Retina (tissue), 1 donor: Measurements from ENCODE around the gene TOE1.
A peak's percentile ranks its signal among the peaks of the same experiment; 100 is the strongest.

ENCODE experiments used
- DNase-seq: peaks from one replicate; pipeline ENCODE4 v3.0.0-alpha.2; 2016

Gene TOE1

DNA sequence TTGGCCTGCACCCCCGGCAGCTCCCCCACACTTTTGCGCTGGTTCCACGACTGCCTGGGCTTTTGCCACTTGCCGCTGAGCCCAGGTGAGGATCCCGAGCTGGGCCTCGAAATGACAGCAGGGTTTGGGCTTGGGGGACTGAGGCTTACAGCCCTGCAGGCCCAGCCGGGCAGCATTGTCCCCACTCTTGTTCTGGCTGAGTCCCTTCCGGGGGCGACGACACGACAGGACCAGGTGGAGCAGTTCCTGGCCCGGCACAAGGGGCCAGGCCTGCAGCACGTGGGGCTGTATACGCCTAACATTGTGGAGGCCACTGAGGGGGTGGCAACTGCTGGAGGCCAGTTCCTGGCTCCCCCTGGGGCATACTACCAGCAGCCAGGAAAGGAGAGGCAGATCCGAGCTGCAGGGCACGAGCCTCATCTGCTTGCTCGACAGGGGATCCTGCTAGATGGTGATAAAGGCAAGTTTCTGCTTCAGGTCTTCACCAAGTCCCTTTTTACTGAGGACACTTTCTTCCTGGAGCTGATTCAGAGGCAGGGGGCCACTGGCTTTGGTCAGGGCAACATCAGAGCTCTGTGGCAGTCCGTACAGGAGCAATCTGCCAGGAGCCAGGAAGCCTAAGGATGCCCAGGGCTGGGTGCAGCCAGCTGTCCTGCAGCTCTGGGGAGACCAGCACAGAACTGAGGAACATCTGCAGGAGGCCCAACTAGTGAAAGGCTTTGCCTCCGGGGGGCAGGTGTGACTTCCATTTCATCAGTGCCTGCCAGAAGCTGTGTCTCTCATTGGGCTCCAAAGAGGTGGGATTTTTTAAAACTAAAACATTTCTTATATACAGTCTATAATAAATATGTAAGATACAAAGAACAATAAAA is 12.1 kb upstream of the TOE1 start:
- no peak for DNase-seq

DNA sequence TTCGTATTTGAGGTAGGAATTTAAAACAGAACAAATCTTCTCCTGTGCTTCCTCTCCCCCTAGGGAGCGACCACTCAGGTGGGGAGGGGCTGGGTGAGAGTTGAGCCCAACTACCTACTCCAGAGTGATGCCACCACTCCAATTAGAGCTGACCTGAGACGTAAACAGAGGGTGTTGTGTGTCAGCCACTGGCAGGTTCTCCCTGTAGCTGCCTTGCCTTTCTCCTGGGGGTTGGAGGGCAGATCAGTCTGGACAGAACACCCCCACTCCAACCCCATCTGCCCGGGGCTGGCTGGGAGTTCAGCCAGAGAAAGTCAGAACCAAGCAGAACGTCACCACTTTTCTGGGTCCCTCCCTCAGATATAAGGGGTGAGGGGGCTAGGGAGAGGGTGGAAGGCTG is 11.3 kb upstream of the TOE1 start:
- no peak for DNase-seq

DNA sequence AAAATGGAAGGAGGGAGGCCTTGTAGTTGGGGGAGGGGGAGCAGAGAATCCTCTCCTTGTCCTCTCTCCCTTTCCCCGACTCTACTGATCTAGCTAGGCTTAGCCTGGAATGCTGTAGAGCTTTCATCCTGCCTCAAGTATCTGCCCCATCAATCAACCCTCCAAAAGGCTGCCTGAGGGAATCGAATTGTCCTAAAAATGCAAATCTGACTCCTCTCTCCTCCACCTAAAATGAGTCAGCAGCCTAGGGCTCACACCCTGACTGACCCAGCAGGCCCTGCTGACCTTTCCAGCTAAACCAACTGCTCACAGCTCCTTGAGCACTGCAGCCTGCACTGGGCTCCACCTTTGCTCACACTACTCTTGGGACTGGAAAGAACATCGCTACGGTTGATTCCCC is 10.5 kb upstream of the TOE1 start:
- no peak for DNase-seq

DNA sequence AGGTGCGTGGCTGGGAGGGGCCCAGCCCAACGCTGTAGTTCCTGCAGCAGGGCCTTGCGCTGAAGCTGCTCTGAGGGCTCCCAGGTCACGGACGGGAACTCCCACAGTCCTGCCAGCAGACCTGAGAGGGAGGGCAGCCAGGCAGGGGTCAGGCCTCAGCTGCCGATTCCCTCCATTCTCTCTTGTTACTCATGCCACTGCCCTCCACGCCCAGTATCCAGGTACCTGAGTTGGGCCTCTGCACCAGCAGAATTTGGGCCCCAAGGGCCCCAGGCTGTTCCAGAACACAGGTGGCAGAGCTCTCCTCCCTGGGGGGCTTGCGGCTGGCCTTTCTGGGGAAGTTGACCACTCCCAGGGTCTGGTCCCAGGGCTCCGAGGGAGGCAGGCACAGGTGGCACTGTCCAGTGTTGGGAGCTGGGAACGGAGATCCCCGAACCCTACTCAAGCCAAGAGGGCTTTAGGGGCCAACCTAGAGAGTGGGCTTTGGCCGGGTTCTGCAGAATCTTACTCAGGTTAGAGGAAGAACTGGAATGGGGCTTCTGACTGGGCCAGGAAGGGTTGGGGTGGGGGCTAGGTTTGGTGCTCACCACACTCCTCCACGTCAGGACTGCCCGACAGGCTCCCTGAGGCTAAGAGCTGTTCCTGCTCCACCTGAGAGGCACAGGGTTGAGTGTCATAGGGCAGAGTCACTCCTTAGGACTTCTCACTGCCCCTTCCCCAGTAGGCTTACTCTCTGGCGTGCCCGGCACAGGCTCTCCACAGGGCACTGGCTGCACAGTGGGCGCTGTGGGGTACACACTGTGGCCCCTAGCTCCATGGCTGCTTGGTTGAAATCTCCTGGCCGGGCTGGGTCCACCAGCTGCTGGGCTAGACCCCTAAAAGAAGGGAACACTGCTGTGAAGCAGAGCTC is 8.3 kb upstream of the TOE1 start:
- DNase-seq = no peak

DNA sequence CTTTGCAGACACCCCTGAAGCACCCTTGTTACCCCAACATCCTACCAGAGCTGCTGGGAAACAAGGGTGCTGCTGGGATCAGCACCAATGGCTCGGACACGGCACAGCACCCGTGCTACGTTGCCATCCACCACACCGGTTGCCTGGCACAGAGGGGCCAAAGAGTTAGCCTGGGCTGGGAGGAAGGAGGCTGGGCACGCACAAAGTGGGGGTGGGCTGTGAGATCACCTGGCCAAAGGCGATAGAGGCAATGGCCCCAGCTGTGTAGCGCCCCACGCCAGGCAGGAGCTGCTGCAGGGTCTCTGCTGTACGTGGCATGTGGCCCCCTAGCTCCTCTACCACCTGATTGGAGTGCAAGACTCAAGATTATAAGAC is 7.6 kb upstream of the TOE1 start:
- no peak for DNase-seq

DNA sequence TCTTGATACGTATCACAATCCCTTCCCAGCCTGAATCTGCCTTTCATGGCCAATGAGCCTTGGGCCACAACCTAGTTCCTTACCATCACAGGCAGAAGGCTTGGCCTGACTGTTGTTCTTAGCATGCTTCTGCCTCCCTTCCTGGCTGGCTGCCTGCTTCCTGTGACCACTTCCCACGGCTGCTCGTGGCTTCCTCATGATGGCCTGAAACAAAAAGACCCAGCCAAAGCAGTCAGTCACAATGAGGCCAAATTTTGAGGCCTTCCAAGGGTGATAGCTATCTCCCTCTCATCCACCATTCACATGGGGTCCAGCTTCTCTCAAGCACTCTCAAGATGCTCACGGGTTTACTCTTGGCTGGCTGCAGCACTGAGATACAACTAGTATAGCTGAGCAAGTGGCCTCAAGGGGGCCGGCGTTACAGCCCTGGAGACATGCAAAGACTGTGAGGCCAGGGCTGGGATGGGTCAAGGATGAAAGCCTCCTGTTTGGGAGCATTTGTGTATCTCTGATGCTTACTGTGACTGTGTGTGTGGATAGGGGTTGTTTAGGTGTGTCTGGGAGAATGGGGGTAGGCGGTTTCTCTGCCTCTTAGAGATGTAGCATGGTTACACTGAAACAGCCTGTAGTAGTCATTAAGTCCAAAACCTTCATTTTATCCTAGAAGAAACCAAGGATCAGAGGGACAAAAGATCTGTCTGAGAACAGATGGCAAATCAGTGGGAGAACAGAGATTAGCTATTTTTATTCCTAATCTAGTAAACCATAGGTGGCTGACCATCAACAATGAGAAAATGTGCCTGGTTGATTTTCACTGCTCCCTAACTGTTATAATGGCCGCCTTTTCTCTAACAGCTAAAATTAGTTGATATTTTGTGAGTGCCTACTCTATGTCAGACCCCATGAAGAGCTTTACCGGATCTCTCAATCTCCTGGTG is 5.4 kb upstream of the TOE1 start:
- DNase-seq = no peak

DNA sequence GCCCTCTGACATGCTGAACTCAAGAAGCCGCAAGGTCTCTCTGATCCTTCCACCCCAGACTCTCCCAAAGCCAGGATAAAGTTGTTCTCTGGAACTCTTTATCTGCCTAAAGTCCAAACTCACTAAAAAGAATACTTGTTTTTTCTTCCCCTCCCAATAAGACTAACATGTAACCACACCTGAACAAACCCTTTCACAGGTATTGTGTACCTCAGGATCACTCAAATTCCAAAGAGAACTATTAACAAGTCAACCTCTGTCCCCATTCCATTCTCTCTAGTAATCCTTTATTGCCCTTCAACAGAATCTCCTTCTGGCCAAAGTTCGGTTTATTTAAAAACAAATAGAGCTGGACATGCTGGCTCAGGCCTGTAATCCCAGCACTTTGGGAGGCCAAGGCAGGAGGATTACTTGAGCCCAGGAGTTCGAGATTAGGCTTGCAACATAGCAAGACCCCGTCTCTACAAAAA is 4.1 kb upstream of the TOE1 start:
- no peak for DNase-seq

DNA sequence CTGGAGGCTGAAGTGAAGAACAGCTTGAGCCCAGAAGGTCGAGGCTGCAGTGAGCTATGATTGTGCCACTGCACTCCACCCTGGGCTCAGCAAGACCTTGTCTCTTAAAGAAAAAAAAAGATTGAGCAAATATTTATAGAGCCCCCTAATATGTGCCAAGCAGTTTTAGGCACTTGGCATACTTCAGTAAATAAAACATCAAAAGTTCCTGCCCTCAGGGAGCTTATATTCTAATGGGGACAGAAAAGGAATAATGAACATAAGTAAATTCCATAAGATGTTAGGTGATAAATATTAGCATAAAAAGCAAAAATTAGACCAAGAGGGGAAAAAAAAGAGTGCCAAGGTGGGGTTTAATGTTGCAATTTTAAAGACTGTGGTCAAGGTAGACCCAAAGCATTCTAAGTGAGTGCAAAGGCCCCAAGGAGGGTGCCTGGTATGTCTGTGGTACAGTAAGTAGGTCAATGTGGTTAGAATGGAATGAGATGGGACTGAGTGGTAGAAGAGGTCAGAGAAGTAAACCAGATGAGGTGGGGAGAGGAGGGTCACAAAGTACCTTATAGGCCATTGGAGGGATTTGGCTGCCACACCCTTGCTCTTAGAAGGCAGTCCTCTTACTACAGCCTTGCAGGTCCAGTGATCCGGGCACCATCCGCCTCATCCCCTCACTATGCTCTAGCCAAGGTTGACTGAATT is 2.2 kb upstream of the TOE1 start:
- no peak for DNase-seq

DNA sequence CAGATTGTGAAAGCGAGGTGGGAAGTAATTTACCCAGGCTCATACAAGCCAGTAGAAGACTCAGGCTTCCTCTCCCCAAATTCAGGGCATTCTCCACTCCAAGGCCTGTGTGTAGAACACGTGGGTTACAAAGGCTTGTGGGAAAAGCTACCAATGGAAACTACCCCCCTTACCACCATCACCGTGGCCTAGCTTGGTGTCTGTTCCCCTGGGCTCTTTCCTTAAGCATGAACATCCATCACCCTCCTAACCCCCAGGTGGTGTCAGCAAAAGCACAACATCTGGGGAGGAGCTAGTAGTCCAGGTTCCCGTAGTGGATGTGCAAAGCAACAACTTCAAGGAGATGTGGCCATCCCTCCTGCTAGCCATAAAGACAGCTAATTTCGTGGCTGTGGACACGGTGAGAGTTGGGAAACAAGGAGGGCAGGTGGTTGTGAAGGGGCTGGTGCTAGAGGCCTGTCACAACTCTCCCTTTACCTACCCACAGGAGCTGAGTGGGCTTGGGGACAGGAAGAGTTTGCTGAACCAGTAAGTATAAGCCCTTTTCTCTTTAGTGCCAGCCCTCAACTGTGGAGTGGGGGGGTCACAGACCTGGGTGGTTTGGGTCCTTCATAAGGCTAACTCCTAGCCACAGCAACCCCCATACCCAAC is 971 bp downstream of the TOE1 start:
- DNase-seq = no peak

DNA sequence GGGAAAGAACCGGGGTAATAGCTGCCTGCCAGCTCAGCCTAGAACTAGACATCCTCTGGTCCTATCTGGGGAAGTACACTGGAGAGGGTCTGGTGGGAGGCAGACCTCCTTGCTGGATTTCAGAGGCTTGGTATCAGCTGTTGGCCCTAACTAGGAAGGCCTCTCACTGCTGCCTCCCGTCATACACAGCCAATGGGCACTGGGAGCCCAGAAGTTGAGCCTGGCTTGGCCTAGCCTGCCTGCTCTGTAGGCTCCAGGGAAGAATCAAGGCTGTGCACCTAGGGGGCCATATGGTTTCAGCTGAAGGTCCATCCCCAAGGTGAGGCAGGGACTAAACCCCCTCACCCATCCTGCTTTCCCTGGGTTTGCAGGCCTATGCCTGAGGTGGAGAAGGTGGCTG is 4.5 kb downstream of the TOE1 start:
- no peak for DNase-seq

DNA sequence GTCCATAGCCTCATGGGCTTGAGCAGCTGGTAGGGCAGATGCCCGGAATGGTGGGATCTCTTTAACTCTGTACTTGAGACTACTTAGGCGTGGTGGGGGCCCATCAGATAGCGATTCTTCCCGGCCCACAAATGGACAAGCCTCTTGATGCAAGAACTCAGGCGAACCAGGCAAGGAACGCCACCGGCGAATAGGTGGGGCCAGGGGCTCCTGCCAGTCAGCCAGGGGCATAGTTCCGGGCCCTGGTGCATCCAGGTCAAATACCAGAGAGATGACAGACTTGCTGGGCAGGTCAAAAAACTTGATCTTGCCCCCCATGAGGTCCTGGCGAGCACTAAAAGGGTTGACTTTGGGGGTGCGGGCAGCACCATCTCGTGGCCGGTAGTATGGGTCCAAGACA is 5.0 kb downstream of the TOE1 start:
- no peak for DNase-seq

DNA sequence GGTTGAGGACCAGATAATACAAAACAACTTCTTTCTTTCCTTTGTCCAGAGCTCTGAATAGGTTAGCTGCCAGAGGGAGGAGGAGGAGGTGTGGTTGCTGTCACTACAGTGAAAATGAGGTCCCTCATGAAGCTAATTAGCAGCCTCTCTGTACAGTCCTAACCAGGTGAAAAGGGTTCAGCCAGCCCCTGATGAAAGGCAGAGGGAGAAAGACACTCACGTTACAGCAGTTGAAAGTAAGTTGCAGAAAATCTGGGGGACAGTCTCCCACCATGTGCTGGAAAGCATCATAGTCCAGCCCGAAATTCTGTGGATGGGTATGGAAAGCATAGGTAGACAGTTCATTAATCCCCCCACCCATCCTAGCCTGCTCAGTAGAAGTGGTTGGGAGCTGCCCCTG is 6.5 kb downstream of the TOE1 start:
- DNase-seq = no peak

DNA sequence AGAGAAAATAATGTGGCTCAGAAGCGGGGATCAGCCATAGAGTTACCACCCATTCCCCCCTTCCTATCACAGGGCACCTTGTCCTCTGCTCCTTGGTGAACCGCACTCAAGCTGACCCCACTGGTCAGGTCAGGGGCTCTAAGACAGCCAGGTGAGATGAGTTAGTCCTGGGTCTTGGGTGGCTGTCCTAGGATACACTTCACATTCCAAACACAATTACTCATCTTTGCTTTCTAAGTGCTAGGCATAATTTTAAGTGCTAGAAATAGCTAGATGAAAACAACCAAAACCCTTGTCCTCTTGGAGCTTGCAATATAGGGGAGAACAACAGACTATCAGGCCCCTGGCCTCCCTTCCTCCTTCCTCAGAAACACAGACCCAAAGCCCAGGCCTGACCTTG is 8.1 kb downstream of the TOE1 start:
- no peak for DNase-seq

DNA sequence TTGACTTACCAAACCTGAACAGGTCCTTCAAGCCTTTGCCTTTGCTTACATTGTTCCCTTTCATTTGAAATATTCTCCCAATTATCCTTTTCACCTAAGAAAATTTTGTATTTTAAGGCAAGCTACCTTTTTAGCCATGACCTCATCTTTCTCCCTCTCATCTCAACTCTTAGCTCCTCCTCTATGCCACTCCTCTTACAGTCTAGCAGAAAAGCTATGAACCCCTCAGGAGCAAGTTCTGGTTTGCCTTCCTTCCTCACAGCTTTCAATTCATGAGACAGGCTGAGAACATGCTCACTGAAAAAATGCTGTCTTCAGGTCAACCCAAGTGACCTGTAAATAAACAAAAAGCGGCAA is 8.6 kb downstream of the TOE1 start:
- no peak for DNase-seq

DNA sequence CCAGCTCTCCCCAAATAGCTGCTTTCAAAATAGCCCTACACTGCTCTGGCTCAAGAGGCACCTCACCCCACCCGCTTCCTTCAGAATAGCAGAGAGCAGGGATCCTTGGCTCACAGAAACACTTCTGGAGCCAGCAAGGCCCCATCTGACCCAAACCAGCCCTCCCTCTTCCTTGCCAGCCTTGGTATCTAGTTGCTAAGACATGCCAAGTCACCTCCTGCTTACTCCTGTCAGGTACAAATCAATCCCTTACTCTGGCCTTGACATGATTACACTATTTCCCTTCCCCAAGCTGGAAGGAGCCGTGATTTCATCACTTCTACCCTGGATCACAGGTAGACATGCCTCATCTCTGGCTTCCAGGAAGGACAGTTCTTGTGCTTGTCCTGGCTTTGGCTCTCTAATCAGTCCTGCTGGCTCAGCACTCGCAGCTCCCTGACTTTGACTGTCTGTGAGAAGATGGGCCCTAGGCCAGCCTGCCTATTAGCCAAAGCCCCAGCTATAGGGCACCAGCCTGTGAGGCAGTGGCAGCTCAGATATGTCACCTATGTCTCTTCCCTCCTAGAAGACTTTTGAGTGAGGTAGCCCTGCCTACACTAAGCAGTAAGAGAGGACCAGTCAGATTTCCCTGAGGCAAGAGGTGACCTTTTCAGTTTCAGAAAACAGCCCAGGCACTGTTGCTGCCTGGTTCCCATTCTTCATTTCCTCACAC is 9.2 kb downstream of the TOE1 start:
- DNase-seq = no peak

DNA sequence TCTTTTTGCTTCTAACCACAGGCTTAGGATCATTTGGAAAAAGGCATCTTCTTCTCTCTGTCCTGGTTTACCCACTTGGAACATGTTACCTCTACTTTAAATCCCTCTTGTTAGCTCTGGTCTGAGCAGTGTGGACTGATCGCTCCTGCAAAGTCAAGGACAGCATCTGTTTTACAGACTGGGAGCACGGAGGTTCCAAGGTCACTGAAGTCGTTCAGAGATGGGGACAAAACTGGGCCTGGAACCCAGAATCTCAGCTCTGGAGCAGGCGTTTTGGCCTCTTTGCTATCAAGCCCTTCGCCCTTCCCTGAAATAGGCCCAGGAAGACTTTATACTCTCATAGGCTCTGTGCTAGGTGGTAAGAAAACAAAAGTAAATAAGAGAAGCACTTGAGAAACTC is 11.5 kb downstream of the TOE1 start:
- DNase-seq = no peak

DNA sequence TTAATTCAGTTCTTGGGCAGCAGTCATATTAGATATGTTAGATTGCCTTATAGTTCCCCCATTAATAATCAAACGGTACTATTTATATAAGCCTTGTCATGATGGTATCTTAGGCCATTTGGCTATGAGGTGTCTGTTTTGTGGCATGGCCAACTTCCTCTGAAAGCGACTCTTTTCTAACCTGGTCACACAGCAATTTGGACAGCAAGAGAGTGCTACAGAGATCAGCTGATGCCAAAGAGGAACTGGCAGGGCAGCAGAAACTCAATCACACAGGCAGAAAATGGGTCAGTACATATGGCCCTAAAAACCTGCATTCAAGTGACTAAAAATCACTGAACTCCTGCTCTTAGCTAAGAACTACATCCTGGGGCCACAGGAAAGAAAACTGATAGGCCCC is 13.7 kb downstream of the TOE1 start:
- DNase-seq = no peak

DNA sequence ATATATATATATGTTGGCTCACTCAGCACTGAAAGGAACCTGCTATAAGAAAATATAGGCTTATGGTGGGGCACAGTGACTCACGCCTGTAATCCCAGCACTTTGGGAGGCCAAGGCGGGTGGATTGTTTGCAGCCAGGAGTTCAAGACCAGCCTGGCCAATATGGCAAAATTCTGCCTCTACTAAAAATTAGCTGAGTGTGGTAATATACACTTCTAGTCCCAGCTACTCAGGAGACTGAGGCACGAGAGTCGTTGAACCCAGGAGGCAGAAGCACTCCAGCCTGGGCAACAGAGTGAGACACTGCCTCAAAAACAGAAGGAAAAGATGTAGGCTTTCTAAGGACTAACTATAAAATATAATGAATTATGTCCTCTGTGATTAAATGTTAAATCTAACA is 14.9 kb downstream of the TOE1 start:
- DNase-seq = no peak

DNA sequence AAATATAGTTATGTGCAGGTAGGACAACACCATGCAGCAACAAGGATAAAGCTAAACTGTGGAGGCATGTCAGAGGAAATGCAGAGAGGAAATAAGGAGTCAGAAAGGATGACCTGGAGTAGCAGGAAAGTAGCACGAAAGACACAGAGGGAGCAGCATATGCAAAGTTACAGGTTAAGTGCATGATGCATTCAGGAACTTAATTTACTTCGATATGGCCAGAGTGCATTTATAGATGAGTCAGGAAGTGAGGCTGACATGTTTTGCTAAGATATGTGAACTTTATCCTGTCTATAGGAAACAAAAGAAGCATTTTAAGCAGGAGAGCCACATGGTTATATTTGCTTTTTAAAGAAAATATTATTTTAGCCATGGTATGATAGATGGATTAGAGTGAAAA is 15.7 kb downstream of the TOE1 start:
- no peak for DNase-seq

DNA sequence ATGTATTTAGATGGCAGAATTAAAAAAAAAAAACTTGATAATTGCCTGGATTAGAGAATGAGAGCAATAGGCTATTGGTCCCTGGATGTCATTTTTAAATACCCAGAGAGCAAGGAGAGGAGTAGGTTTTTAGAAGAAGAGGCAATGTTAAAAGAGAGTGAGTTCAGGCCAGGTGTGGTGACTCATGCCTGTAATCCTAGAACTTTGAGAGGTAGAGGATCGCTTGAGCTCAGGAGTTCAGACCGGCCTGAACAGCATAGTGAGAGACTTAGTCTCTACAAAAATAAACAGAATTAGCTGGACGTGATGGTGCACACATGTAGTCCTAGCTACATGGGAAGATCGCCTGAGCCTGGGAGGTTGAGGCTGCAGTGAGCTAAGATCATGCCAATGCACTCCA is 16.2 kb downstream of the TOE1 start:
- no peak for DNase-seq

DNA sequence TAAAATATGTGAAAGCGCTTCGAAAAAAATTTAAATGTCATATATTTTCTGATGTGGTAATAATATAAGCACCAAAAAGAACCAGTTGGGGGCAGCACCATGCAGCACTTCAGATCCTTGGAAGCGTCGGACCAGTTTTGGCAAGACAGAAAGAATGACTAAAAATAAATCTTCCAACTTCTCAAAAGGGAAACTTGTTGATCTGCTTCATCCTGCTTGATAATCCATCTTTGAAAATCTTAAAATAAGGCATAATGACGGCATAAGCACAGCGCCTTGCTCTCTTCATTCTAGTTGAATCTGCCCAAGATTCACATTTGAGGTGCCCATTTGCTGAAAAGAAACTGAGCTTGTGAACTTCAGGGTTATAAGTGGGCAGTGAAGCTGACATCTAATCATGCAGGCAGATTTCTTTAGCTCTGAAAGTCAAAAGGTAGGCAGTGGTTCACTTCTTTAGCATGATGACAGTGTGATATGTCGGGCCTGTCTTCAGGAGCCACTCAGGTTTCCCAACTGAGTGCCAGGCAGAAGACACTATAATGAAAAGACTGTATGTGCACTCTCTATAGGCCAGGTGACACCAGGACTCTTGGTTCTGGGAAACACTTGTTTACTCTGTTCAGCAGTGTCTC is 20.0 kb downstream of the TOE1 start:
- DNase-seq = peak; percentile 44
